H1 (cell line): Measurements from ENCODE around the gene TGM1. TPM values are rescaled to one million over a fixed set of nuclear protein-coding genes. Genes with fewer than 3 reads are reported as not detected.
"Not testable (repeated sequence)": the region's sequence is repeated elsewhere in the genome, so short reads cannot be mapped to it uniquely, and the experiment has no call there.

ENCODE experiments used
- CTCF ChIA-PET: fragments of 300-600 bp; sonication (Branson Sonifier 250); formaldehyde crosslinking; loops from one replicate; lab custom pipeline; 2021; ENCODE audit not compliant: partially characterized antibody; lab: Charles Lee
- POLR2A ChIA-PET: fragments of 300-600 bp; sonication (Branson Sonifier 250); formaldehyde crosslinking; loops from one replicate; lab custom pipeline; 2021; ENCODE audit warnings: inconsistent platforms; ENCODE audit not compliant: partially characterized antibody; lab: Charles Lee
- DNase-seq, 2 experiments: peaks; one replicate each; pipeline versions ENCODE4 v3.0.0 to v3.0.0-alpha.2; 2010 to 2022; ENCODE audit warnings: low spot score in 2 of 2, low read depth in 1 of 2, mixed read lengths in 1 of 2
- FAIRE-seq: peaks from 2 replicates; lab custom pipeline; 2011; peaks lifted over from hg19 to GRCh38; lab: Jason Lieb, UNC
- H2AFZ ChIP-seq: 2 replicates; pipeline ENCODE4 v1.8.1; 2012; ENCODE audit warnings: low read length, inconsistent platforms
- H2AK5ac ChIP-seq: 2 replicates; pipeline ENCODE4 v1.6.1; 2013; ENCODE audit warnings: low read depth, low read length
- H2BK120ac ChIP-seq: replicated peaks from 2 replicates; pipeline ENCODE3; 2013; ENCODE audit warnings: low read depth, low read length, inconsistent platforms
- H2BK12ac ChIP-seq: 2 replicates; pipeline ENCODE4 v1.6.1; 2013; ENCODE audit warnings: low read depth, low read length
- H2BK15ac ChIP-seq: 2 replicates; pipeline ENCODE4 v1.6.1; 2013; ENCODE audit warnings: low read length
- H2BK20ac ChIP-seq: 2 replicates; pipeline ENCODE4 v1.6.1; 2013; ENCODE audit warnings: low read length
- H2BK5ac ChIP-seq: 2 replicates; pipeline ENCODE4 v1.6.1; 2013; ENCODE audit warnings: low read depth, low read length
- H3K14ac ChIP-seq: 2 replicates; pipeline ENCODE4 v1.6.1; 2013; ENCODE audit warnings: inconsistent platforms; ENCODE audit not compliant: insufficient read length
- H3K18ac ChIP-seq: 2 replicates; pipeline ENCODE4 v1.6.1; 2013; ENCODE audit warnings: low read length; ENCODE audit errors: extremely low read depth
- H3K23ac ChIP-seq: 2 replicates; pipeline ENCODE4 v1.6.1; 2013; ENCODE audit warnings: inconsistent platforms; ENCODE audit not compliant: insufficient read length
- H3K23me2 ChIP-seq: 2 replicates; pipeline ENCODE4 v1.6.1; 2013; ENCODE audit warnings: low read depth, low read length
- H3K27ac ChIP-seq: 2 replicates; pipeline ENCODE4 v1.6.1; 2011; ENCODE audit warnings: low read depth, low read length, inconsistent platforms
- H3K27me3 ChIP-seq, 4 experiments: replicated peaks in 1 of 4; 1 replicate in 1 of 4; 2 replicates in 3 of 4; pipeline versions ENCODE4 v1.6.1 to v1.8.1; 2011 to 2013; ENCODE audit warnings: low read length in 3 of 4, mild to moderate bottlenecking in 3 of 4, inconsistent platforms in 2 of 4, mixed read lengths in 2 of 4, moderate library complexity in 1 of 4; ENCODE audit not compliant: control insufficient read depth in 3 of 4, insufficient read depth in 3 of 4; ENCODE audit errors: extremely low read depth in 1 of 4
- H3K36me3 ChIP-seq, 4 experiments: 2 replicates each; pipeline versions ENCODE4 v1.6.1 to v1.8.1; 2011 to 2013; ENCODE audit warnings: mild to moderate bottlenecking in 4 of 4, low read length in 3 of 4, moderate library complexity in 2 of 4, control low read depth in 1 of 4, inconsistent platforms in 1 of 4; ENCODE audit not compliant: insufficient read depth in 4 of 4, control insufficient read depth in 2 of 4
- H3K4ac ChIP-seq: replicated peaks from 2 replicates; pipeline ENCODE3; 2013; ENCODE audit warnings: low read length, low read depth, mixed read lengths, inconsistent platforms; ENCODE audit not compliant: insufficient read length
- H3K4me1 ChIP-seq, 4 experiments: replicated peaks in 1 of 4; 1 replicate in 1 of 4; 2 replicates in 3 of 4; pipeline versions ENCODE4 v1.6.1 to v1.8.1; 2011 to 2013; ENCODE audit warnings: low read length in 3 of 4, inconsistent platforms in 2 of 4, mixed read lengths in 1 of 4; ENCODE audit not compliant: insufficient read depth in 4 of 4, control insufficient read depth in 3 of 4
- H3K4me2 ChIP-seq, 2 experiments: 2 replicates each; pipeline versions ENCODE4 v1.6.1 to v1.8.1; 2011 to 2013; ENCODE audit warnings: low read depth in 2 of 2, low read length in 2 of 2, control low read depth in 1 of 2, inconsistent platforms in 1 of 2, mild to moderate bottlenecking in 1 of 2; ENCODE audit not compliant: insufficient read depth in 1 of 2
- H3K4me3 ChIP-seq, 4 experiments: fragments of 200-600, 300-600 bp in 1 of 4; sonication (generic), shearing (Covaris generic), sonication (Bioruptor Twin) in 1 of 4; 2 replicates each; pipeline versions ENCODE4 v1.5.1 to v1.8.1; 2011 to 2016; ENCODE audit warnings: low read length in 4 of 4, low read depth in 3 of 4, control low read depth in 2 of 4, inconsistent platforms in 2 of 4, mild to moderate bottlenecking in 2 of 4, mixed read lengths in 1 of 4, moderate library complexity in 1 of 4; ENCODE audit not compliant: insufficient read depth in 2 of 4; ENCODE audit errors: extremely low read depth in 1 of 4
- H3K56ac ChIP-seq: replicated peaks from 2 replicates; pipeline ENCODE3; 2013; ENCODE audit warnings: low read depth, mild to moderate bottlenecking, mixed read lengths, low read length, inconsistent platforms; ENCODE audit not compliant: insufficient read length
- H3K79me1 ChIP-seq: 2 replicates; pipeline ENCODE4 v1.6.1; 2013; ENCODE audit warnings: low read depth, low read length, control low read depth
- H3K79me2 ChIP-seq, 2 experiments: 2 replicates each; pipeline versions ENCODE4 v1.6.1 to v1.8.1; 2012 to 2013; ENCODE audit warnings: low read length in 2 of 2, mild to moderate bottlenecking in 2 of 2, inconsistent platforms in 1 of 2; ENCODE audit not compliant: insufficient read depth in 2 of 2, control insufficient read depth in 1 of 2
- H3K9ac ChIP-seq, 4 experiments: replicated peaks in 1 of 4; 1 replicate in 1 of 4; 2 replicates in 3 of 4; pipeline versions ENCODE4 v1.6.1 to v1.8.1; 2011 to 2013; ENCODE audit warnings: low read depth in 3 of 4, low read length in 3 of 4, control low read depth in 2 of 4, mild to moderate bottlenecking in 2 of 4, moderate library complexity in 2 of 4, inconsistent platforms in 1 of 4; ENCODE audit errors: extremely low read depth in 1 of 4
- H3K9me3 ChIP-seq, 2 experiments: 2 replicates each; pipeline versions ENCODE4 v1.6.1 to v1.8.1; 2012 to 2013; ENCODE audit warnings: mild to moderate bottlenecking in 2 of 2, moderate library complexity in 2 of 2, control low read depth in 1 of 2, inconsistent platforms in 1 of 2, low read depth in 1 of 2, low read length in 1 of 2, mixed read lengths in 1 of 2; ENCODE audit not compliant: insufficient read depth in 2 of 2
- H4K20me1 ChIP-seq, 2 experiments: replicated peaks in 1 of 2; 2 replicates each; pipeline versions ENCODE3 to v1.8.1; 2011 to 2013; ENCODE audit warnings: inconsistent platforms in 2 of 2, low read length in 2 of 2, mild to moderate bottlenecking in 1 of 2; ENCODE audit not compliant: insufficient read depth in 2 of 2, control insufficient read depth in 1 of 2
- H4K5ac ChIP-seq: 2 replicates; pipeline ENCODE4 v1.6.1; 2013; ENCODE audit warnings: low read length, low read depth, mixed read lengths, inconsistent platforms; ENCODE audit not compliant: insufficient read length
- H4K8ac ChIP-seq: 2 replicates; pipeline ENCODE4 v1.8.0; 2013; ENCODE audit warnings: mild to moderate bottlenecking, moderate library complexity, low read length, inconsistent platforms; ENCODE audit not compliant: insufficient read depth; ENCODE audit errors: extremely low read depth
- H4K91ac ChIP-seq: replicated peaks from 2 replicates; pipeline ENCODE3; 2013; ENCODE audit warnings: low read length, mixed read lengths, inconsistent platforms; ENCODE audit not compliant: insufficient read length
- WGBS, 2 experiments: shearing (Covaris generic) in 1 of 2; methylation state at CpG; one replicate each; pipeline versions ENCODE4 v1.1.6 to v1.1.7; 2013 to 2015; ENCODE audit warnings: low lambda C conversion rate in 2 of 2, mixed read lengths in 2 of 2, inconsistent platforms in 1 of 2, low coverage in 1 of 2, missing lambda C conversion rate in 1 of 2; ENCODE audit not compliant: insufficient replicate concordance in 2 of 2, insufficient coverage in 1 of 2, insufficient read length in 1 of 2; ENCODE audit errors: extremely low coverage in 1 of 2, missing lambda C conversion rate in 1 of 2; 5-methylcytosine and 5-hydroxymethylcytosine counted together
- polyA plus RNA-seq, 7 experiments: library from polyadenylated mRNA; depleted of rRNA in 3 of 7; stranded (reverse) in 5 of 7; unstranded in 2 of 7; fragments of >200 nt in 5 of 7; fragments of 200-250 nt in 2 of 7; gene quantifications; 1 replicate in 5 of 7; 2 replicates in 1 of 7; 4 replicates in 1 of 7; pipeline versions ENCODE4 v1.2.1 to v1.2.3, GENCODE V29; 2011 to 2013; ENCODE audit warnings: missing spikeins in 2 of 7, mixed read lengths in 2 of 7
- total RNA-seq: library from RNA; stranded (reverse); fragmentation: NEBNext Ultra II Directional; extraction: Animal tissue kit (Norgen Biotek cat#: 25700); gene quantifications from 2 replicates; pipeline ENCODE4 v1.2.1, GENCODE V29; 2021

Gene TGM1
- total and polyA plus RNA-seq, 2 of the 8 experiments (the other 6 are each of a cell fraction or from before 2014, with no cell fraction given), result 1.8 to 2.2 TPM

- not testable (repeated sequence) for H3K9me3 ChIP-seq, H2BK12ac ChIP-seq, H2BK120ac ChIP-seq, H3K36me3 ChIP-seq, H3K23me2 ChIP-seq, H2BK15ac ChIP-seq, H3K23ac ChIP-seq, H4K8ac ChIP-seq, H3K4ac ChIP-seq, H3K14ac ChIP-seq, H3K27me3 ChIP-seq, H3K9ac ChIP-seq, H3K4me1 ChIP-seq, H2BK20ac ChIP-seq, H2AK5ac ChIP-seq, FAIRE-seq, H4K91ac ChIP-seq, H4K5ac ChIP-seq, H3K4me3 ChIP-seq, DNase-seq, H3K56ac ChIP-seq, H3K4me2 ChIP-seq, H3K27ac ChIP-seq, H3K79me1 ChIP-seq, H2AFZ ChIP-seq, H3K18ac ChIP-seq, H2BK5ac ChIP-seq, H4K20me1 ChIP-seq
- peaks cover 0 to 14% of the 10 kb centered on the region in 2 experiments; a peak in 2 of 4 replicates for H3K79me2 ChIP-seq
- CTCF ChIA-PET, result interaction anchor here (0.8 to 2.1 kb wide), 6 partner anchors 9 to 81 kb away, joined by 3 to 6 read pairs (median 3); no protein-coding TSS in a partner anchor
- WGBS, 2 experiments, result 92% methylated on average over 1 of the region's 1 CpG; no CpG with 5 or more reads in 1 of the 2 experiments
- POLR2A ChIA-PET, result interaction anchor here (1.4 to 3.3 kb wide), 4 partner anchors 11 to 54 kb away, joined by 5 to 13 read pairs (median 10); partner anchors contain the start of genes RABGGTA and TINF2
Measured at GRCh38 chr14:24216876-24217275, 46.1 kb downstream of the TGM1 start.
